ENCODE data around the gene ARMC7. TPM values are rescaled to one million over a fixed set of nuclear protein-coding genes. Genes with fewer than 3 reads are reported as not detected.

The ARMC7 gene
- total and polyA plus RNA-seq, 2 of the 13 experiments (the other 11 are each of a cell fraction or from before 2014, with no cell fraction given): 3.9 to 4.2 TPM

DNA sequence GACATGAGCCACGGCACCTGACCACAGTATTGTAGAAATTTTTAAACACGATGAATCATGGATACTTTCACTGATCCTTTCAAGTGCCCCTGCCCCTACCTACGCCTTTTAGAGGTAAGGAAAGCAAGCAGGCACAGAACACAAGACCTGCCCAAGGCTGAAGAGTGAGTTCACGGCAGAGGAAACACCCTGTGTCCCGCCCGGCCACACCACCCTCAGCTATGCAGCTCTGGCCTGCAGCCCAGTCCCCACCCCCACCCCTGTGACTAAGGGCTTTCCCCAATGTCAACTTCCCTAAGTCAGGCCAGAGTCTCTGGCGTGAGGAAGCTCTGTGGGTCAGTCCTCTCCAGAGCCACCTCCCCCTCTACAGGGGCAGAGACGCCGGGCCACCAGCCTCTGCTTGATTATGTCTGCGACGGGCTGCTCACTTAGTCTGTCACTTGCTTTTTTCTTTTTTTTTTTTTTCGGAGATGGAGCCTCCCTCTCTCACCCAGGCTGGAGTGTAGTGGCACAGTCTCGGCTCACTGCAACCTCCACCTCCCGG, 13.6 kb upstream of the ARMC7 start (continued):
- TF ChIP-seq ZNF143 (CRISPR knock-in tag; IDR thresholded peaks at IDR 0.05) (no peak), ZNF672 (CRISPR knock-in tag; IDR thresholded peaks at IDR 0.05) (no peak), MED13 (CRISPR knock-in tag; IDR thresholded peaks at IDR 0.05) (no peak), CHD4 (IDR thresholded peaks at IDR 0.05; ENCODE audit: borderline replicate concordance, low read length) (no peak), HNRNPK (IDR thresholded peaks at IDR 0.05; ENCODE audit: low read depth, low read length, poor library complexity, severe bottlenecking) (no peak), ZNF331 (CRISPR knock-in tag; IDR thresholded peaks at IDR 0.05) (peak; percentile 65; the same call in 1 of the 2 replicates), SAFB2 (CRISPR knock-in tag; IDR thresholded peaks at IDR 0.05; ENCODE audit: borderline replicate concordance, low read depth) (no peak), GATAD1 (CRISPR knock-in tag; IDR thresholded peaks at IDR 0.05) (0 out of 2 replicates have a peak, but pooled peaks have one; percentile 47), HOXA5 (CRISPR knock-in tag; IDR thresholded peaks at IDR 0.05) (no peak), PLRG1 (conservative IDR thresholded peaks at IDR 0.05) (no peak), MXD4 (CRISPR knock-in tag; IDR thresholded peaks at IDR 0.05) (no peak), ZNF543 (CRISPR knock-in tag; IDR thresholded peaks at IDR 0.05) (no peak), SALL1 (CRISPR knock-in tag; IDR thresholded peaks at IDR 0.05) (peak; percentile 71), TCF7 (IDR thresholded peaks at IDR 0.05; ENCODE audit: low read depth) (no peak), ZNF446 (CRISPR knock-in tag; IDR thresholded peaks at IDR 0.05) (no peak), RXRA (CRISPR knock-in tag; IDR thresholded peaks at IDR 0.05) (peak; percentile 66; the same call in 1 of the 2 replicates), DR1 (CRISPR knock-in tag; IDR thresholded peaks at IDR 0.05) (no peak), ZFP1 (CRISPR knock-in tag; IDR thresholded peaks at IDR 0.05) (no peak), PRPF4 (IDR thresholded peaks at IDR 0.05; ENCODE audit: low read depth, low read length, poor library complexity, severe bottlenecking) (no peak), ISX (CRISPR knock-in tag; conservative IDR thresholded peaks at IDR 0.05) (no peak), PAF1 (CRISPR knock-in tag; IDR thresholded peaks at IDR 0.05) (no peak), ZNF569 (CRISPR knock-in tag; IDR thresholded peaks at IDR 0.05; ENCODE audit: borderline replicate concordance) (no peak), KLF15 (CRISPR knock-in tag; IDR thresholded peaks at IDR 0.05; ENCODE audit: borderline replicate concordance) (no peak), HDAC1 (CRISPR knock-in tag; IDR thresholded peaks at IDR 0.05) (no peak), AGO1 (IDR thresholded peaks at IDR 0.05; ENCODE audit: low read depth, low read length, poor library complexity, severe bottlenecking) (no peak), ZNF3 (CRISPR knock-in tag; IDR thresholded peaks at IDR 0.05) (no peak)
- TF ChIP-seq, protein P1, sequence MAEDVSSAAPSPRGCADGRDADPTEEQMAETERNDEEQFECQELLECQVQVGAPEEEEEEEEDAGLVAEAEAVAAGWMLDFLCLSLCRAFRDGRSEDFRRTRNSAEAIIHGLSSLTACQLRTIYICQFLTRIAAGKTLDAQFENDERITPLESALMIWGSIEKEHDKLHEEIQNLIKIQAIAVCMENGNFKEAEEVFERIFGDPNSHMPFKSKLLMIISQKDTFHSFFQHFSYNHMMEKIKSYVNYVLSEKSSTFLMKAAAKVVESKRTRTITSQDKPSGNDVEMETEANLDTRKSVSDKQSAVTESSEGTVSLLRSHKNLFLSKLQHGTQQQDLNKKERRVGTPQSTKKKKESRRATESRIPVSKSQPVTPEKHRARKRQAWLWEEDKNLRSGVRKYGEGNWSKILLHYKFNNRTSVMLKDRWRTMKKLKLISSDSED (CRISPR knock-in tag; IDR thresholded peaks at IDR 0.05): no peak
- TF ChIP-seq, protein P2, sequence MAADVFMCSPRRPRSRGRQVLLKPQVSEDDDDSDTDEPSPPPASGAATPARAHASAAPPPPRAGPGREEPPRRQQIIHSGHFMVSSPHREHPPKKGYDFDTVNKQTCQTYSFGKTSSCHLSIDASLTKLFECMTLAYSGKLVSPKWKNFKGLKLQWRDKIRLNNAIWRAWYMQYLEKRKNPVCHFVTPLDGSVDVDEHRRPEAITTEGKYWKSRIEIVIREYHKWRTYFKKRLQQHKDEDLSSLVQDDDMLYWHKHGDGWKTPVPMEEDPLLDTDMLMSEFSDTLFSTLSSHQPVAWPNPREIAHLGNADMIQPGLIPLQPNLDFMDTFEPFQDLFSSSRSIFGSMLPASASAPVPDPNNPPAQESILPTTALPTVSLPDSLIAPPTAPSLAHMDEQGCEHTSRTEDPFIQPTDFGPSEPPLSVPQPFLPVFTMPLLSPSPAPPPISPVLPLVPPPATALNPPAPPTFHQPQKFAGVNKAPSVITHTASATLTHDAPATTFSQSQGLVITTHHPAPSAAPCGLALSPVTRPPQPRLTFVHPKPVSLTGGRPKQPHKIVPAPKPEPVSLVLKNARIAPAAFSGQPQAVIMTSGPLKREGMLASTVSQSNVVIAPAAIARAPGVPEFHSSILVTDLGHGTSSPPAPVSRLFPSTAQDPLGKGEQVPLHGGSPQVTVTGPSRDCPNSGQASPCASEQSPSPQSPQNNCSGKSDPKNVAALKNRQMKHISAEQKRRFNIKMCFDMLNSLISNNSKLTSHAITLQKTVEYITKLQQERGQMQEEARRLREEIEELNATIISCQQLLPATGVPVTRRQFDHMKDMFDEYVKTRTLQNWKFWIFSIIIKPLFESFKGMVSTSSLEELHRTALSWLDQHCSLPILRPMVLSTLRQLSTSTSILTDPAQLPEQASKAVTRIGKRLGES (CRISPR knock-in tag; IDR thresholded peaks at IDR 0.05; ENCODE audit: borderline replicate concordance): no peak
- TF ChIP-seq, protein P3, sequence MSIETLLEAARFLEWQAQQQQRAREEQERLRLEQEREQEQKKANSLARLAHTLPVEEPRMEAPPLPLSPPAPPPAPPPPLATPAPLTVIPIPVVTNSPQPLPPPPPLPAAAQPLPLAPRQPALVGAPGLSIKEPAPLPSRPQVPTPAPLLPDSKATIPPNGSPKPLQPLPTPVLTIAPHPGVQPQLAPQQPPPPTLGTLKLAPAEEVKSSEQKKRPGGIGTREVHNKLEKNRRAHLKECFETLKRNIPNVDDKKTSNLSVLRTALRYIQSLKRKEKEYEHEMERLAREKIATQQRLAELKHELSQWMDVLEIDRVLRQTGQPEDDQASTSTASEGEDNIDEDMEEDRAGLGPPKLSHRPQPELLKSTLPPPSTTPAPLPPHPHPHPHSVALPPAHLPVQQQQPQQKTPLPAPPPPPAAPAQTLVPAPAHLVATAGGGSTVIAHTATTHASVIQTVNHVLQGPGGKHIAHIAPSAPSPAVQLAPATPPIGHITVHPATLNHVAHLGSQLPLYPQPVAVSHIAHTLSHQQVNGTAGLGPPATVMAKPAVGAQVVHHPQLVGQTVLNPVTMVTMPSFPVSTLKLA (IDR thresholded peaks at IDR 0.05): no peak
